Glomerular visceral epithelial cell (primary cell): Measurements from ENCODE around the gene NUP205.

Experiments
- DNase-seq: peaks from one replicate; pipeline ENCODE4 v3.0.0-alpha.2; 2016; ENCODE audit errors: extremely low spot score

Gene NUP205

GRCh38 chr7:135557455-135558336, at the start of gene NUP205:
NUP205 (plus strand) TSS chr7:135557917; CDS start chr7:135557945, 28 bp downstream.
- peak; percentile 75 for DNase-seq

- peak; percentile 37 for DNase-seq
Measured at GRCh38 chr7:135508883-135509588, 48.7 kb upstream of the NUP205 start.

- peak; percentile 79 for DNase-seq
Measured at GRCh38 chr7:135509589-135509838, 48.2 kb upstream of the NUP205 start.

- peak; percentile 97 for DNase-seq
Measured at GRCh38 chr7:135509839-135510591, 47.7 kb upstream of the NUP205 start, which contains the start of gene CNOT4. CNOT4 (minus strand) TSS chr7:135510102; CDS start chr7:135438331, 71,771 bp downstream.

GRCh38 chr7:135510592-135511183, 47.0 kb upstream of the NUP205 start:
- no peak for DNase-seq

GRCh38 chr7:135512135-135512887, 45.4 kb upstream of the NUP205 start:
- DNase-seq = peak; percentile 46

GRCh38 chr7:135514856-135515255, 42.9 kb upstream of the NUP205 start:
- no peak for DNase-seq

GRCh38 chr7:135517060-135517459, 40.7 kb upstream of the NUP205 start:
- DNase-seq = no peak

GRCh38 chr7:135518748-135519147, 39.0 kb upstream of the NUP205 start:
- DNase-seq = no peak

- DNase-seq = no peak
Measured at GRCh38 chr7:135519233-135519688, 38.5 kb upstream of the NUP205 start.

- DNase-seq = no peak
Measured at GRCh38 chr7:135519871-135520270, 37.8 kb upstream of the NUP205 start.

- no peak for DNase-seq
Measured at GRCh38 chr7:135522509-135522908, 35.2 kb upstream of the NUP205 start.

- DNase-seq = no peak
Measured at GRCh38 chr7:135523146-135523545, 34.6 kb upstream of the NUP205 start.

- DNase-seq = no peak
Measured at GRCh38 chr7:135525426-135525825, 32.3 kb upstream of the NUP205 start.

- no peak for DNase-seq
Measured at GRCh38 chr7:135527025-135527424, 30.7 kb upstream of the NUP205 start.

- no peak for DNase-seq
Measured at GRCh38 chr7:135536150-135536549, 21.6 kb upstream of the NUP205 start.

GRCh38 chr7:135537453-135537852, 20.3 kb upstream of the NUP205 start:
- DNase-seq = no peak

- DNase-seq = no peak
Measured at GRCh38 chr7:135537905-135538304, 19.8 kb upstream of the NUP205 start.

GRCh38 chr7:135538376-135538775, 19.3 kb upstream of the NUP205 start:
- no peak for DNase-seq

- DNase-seq = no peak
Measured at GRCh38 chr7:135539629-135540028, 18.1 kb upstream of the NUP205 start.

GRCh38 chr7:135541029-135541428, 16.7 kb upstream of the NUP205 start:
- DNase-seq = no peak
